Skin epidermis (tissue), 12 donors: Measurements from ENCODE around the gene ST8SIA5.

Source experiments
- H3K27ac ChIP-seq, 21 experiments: fragments of 200-600 bp; sonication (generic) in 11 of 21; one replicate each; pipeline ENCODE4 v1.5.0; 2020; ENCODE audit warnings: mild to moderate bottlenecking in 3 of 21, inconsistent platforms in 2 of 21, moderate library complexity in 2 of 21
- H3K4me3 ChIP-seq, 7 experiments: fragments of 200-600 bp; sonication (generic) in 2 of 7; one replicate each; pipeline ENCODE4 v1.5.0; 2020; ENCODE audit warnings: inconsistent platforms in 2 of 7, mild to moderate bottlenecking in 2 of 7, moderate library complexity in 1 of 7

ST8SIA5 gene

GRCh38 chr18:46751882-46752281 lies 5.0 kb downstream of the ST8SIA5 start:
- Histone ChIP-seq H3K4me3 (no peak overlapping the region), H3K27ac (no peak overlapping the region)

- Histone ChIP-seq H3K27ac (no peak overlapping the region), H3K4me3 (no peak overlapping the region)
These were observed 6.2 kb downstream of the ST8SIA5 start for GRCh38 chr18:46750626-46751025.

- H3K4me3 ChIP-seq = no peak overlapping the region
These were observed 8.4 kb downstream of the ST8SIA5 start for GRCh38 chr18:46748466-46748865.

GRCh38 chr18:46740046-46740445 lies 16.8 kb downstream of the ST8SIA5 start:
- H3K4me3 ChIP-seq = no peak overlapping the region

More at GRCh38 chr18:46748466-46748865, 8.4 kb downstream of the ST8SIA5 start:
- no peak overlapping the region for H3K27ac ChIP-seq

GRCh38 chr18:46738491-46738890 lies 18.4 kb downstream of the ST8SIA5 start:
- H3K27ac ChIP-seq = no peak overlapping the region
- H3K4me3 ChIP-seq = no peak overlapping the region

More at GRCh38 chr18:46740046-46740445, 16.8 kb downstream of the ST8SIA5 start:
- no peak overlapping the region for H3K27ac ChIP-seq

- no peak overlapping the region for H3K27ac ChIP-seq
- no peak overlapping the region for H3K4me3 ChIP-seq
These were observed 20.1 kb downstream of the ST8SIA5 start for GRCh38 chr18:46736736-46737135.

GRCh38 chr18:46736135-46736534 lies 20.7 kb downstream of the ST8SIA5 start:
- no peak overlapping the region for H3K4me3 ChIP-seq
- H3K27ac ChIP-seq = no peak overlapping the region

- Histone ChIP-seq H3K27ac (no peak overlapping the region), H3K4me3 (no peak overlapping the region)
These were observed 21.9 kb downstream of the ST8SIA5 start for GRCh38 chr18:46734981-46735380.

GRCh38 chr18:46733872-46734271 lies 23.0 kb downstream of the ST8SIA5 start:
- H3K27ac ChIP-seq = no peak overlapping the region

GRCh38 chr18:46732801-46733200 lies 24.1 kb downstream of the ST8SIA5 start:
- Histone ChIP-seq H3K27ac (no peak overlapping the region), H3K4me3 (no peak overlapping the region)

More at GRCh38 chr18:46733872-46734271, 23.0 kb downstream of the ST8SIA5 start:
- no peak overlapping the region for H3K4me3 ChIP-seq

- Histone ChIP-seq H3K27ac (no peak overlapping the region), H3K4me3 (no peak overlapping the region)
These were observed 24.7 kb downstream of the ST8SIA5 start for GRCh38 chr18:46732201-46732600.

- Histone ChIP-seq H3K4me3 (no peak overlapping the region), H3K27ac (no peak overlapping the region)
These were observed 25.5 kb downstream of the ST8SIA5 start for GRCh38 chr18:46731316-46731715.

GRCh38 chr18:46728219-46728930 lies 28.5 kb downstream of the ST8SIA5 start:
- Histone ChIP-seq H3K27ac (no peak overlapping the region), H3K4me3 (no peak overlapping the region)

GRCh38 chr18:46727177-46727576 lies 29.7 kb downstream of the ST8SIA5 start:
- Histone ChIP-seq H3K27ac (no peak overlapping the region), H3K4me3 (no peak overlapping the region)

GRCh38 chr18:46725310-46725709 lies 31.5 kb downstream of the ST8SIA5 start:
- Histone ChIP-seq H3K4me3 (no peak overlapping the region), H3K27ac (no peak overlapping the region)

GRCh38 chr18:46723856-46724415 lies 32.9 kb downstream of the ST8SIA5 start:
- H3K27ac ChIP-seq = no peak overlapping the region

GRCh38 chr18:46722051-46722450 lies 34.8 kb downstream of the ST8SIA5 start:
- no peak overlapping the region for H3K27ac ChIP-seq
- no peak overlapping the region for H3K4me3 ChIP-seq

More at GRCh38 chr18:46723856-46724415, 32.9 kb downstream of the ST8SIA5 start:
- no peak overlapping the region for H3K4me3 ChIP-seq

GRCh38 chr18:46721331-46721730 lies 35.5 kb downstream of the ST8SIA5 start:
- H3K27ac ChIP-seq = no peak overlapping the region
- no peak overlapping the region for H3K4me3 ChIP-seq

GRCh38 chr18:46720521-46720920 lies 36.3 kb downstream of the ST8SIA5 start:
- H3K4me3 ChIP-seq = no peak overlapping the region
- no peak overlapping the region for H3K27ac ChIP-seq

- Histone ChIP-seq H3K27ac (no peak overlapping the region), H3K4me3 (no peak overlapping the region)
These were observed 36.8 kb downstream of the ST8SIA5 start for GRCh38 chr18:46720092-46720491.

GRCh38 chr18:46719388-46719787 lies 37.5 kb downstream of the ST8SIA5 start:
- Histone ChIP-seq H3K4me3 (no peak overlapping the region), H3K27ac (no peak overlapping the region)
